ENCODE results near the gene SV2C. TPM values are rescaled to one million over a fixed set of nuclear protein-coding genes. Genes with fewer than 3 reads are reported as not detected.
A peak's percentile ranks its signal among the peaks of the same experiment; 100 is the strongest.
"Not testable (repeated sequence)": the region's sequence is repeated elsewhere in the genome, so short reads cannot be mapped to it uniquely, and the experiment has no call there.

The SV2C gene
- total RNA-seq, 1 donor from 2014 or later, result 0.15 TPM

DNA sequence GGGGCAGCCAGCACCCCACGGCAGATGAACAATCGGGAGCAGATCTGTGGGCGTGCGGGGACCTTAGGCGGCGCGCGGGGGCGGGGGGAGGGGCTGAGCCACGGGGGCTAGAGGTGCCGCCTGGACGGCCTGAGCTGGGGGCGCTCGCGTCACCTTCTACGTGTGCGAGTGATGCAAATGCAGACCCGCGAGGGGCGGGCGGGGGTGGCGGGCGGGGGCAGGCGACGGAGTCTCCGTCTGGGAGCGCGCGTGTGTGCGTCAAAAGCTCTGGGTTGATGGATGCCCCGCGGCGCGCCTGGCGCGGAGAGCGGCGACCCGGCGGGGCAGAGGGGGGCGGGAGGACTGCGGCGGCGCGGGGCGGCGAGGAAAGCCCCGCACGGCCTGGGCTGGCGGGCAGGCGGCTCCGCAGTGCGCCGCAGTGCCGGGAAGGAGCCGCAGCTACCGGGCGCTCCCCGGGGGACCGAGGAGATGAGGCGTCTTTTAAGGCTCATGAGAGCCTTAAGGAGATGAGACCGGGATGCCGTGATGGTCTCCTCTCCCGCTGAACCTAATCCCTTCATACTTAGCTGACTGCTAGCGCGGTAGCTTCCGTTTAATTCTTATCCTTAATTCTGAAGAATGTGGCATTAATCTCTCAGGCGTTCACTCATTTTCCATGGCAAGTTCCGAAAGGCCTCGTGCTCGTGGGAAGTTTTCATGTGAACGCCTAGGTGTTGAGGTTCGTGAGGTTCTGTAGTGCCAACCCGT lies 1.5 kb downstream of the SV2C start:
- no peak overlapping the region for H3K9ac ChIP-seq
- H3K79me2 ChIP-seq (ENCODE audit: low read depth), result no peaks in the 10 kb centered on the region
- H3F3A ChIP-seq (ENCODE audit: low read depth), result peaks cover 27% of the 10 kb centered on the region
- H2AFZ ChIP-seq (replicated peaks), result peak overlapping the region; percentile 63
- Mint-ChIP-seq H3K36me3 (peaks cover 2% of the 10 kb centered on the region), H3K27ac (no peak overlapping the region), H3K9me3 (peaks cover 3% of the 10 kb centered on the region), H3K4me3 (peak overlapping the region; percentile 96), H3K4me1 (peaks cover 30% of the 10 kb centered on the region), H3K27me3 (ENCODE audit: insufficient read depth, low read depth) (peaks cover 25% of the 10 kb centered on the region)
- peaks cover 90% of the 10 kb centered on the region for H3K27me3 ChIP-seq
- no peak overlapping the region for H3K27ac ChIP-seq
- no peaks in the 10 kb centered on the region for H3K36me3 ChIP-seq
- H3K4me1 ChIP-seq, result peaks cover 23% of the 10 kb centered on the region
- H4K20me1 ChIP-seq (ENCODE audit: low read depth), result peaks cover 31% of the 10 kb centered on the region
- peak overlapping the region; percentile 50 for H3K4me3 ChIP-seq
- TF ChIP-seq, protein P1, sequence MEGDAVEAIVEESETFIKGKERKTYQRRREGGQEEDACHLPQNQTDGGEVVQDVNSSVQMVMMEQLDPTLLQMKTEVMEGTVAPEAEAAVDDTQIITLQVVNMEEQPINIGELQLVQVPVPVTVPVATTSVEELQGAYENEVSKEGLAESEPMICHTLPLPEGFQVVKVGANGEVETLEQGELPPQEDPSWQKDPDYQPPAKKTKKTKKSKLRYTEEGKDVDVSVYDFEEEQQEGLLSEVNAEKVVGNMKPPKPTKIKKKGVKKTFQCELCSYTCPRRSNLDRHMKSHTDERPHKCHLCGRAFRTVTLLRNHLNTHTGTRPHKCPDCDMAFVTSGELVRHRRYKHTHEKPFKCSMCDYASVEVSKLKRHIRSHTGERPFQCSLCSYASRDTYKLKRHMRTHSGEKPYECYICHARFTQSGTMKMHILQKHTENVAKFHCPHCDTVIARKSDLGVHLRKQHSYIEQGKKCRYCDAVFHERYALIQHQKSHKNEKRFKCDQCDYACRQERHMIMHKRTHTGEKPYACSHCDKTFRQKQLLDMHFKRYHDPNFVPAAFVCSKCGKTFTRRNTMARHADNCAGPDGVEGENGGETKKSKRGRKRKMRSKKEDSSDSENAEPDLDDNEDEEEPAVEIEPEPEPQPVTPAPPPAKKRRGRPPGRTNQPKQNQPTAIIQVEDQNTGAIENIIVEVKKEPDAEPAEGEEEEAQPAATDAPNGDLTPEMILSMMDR (IDR thresholded peaks at IDR 0.05), result peak; percentile 19
- no peak for TF ChIP-seq EZH2 (IDR thresholded peaks at IDR 0.05)
- peak overlapping the region; percentile 91 for H3K4me2 ChIP-seq
- no peaks in the 10 kb centered on the region for H3K9me3 ChIP-seq (ENCODE audit: low read depth)
- peak; percentile 76 for DNase-seq (ENCODE audit: low spot score)

- H3K4me3 ChIP-seq, result peak overlapping the region; percentile 50
- H3K79me2 ChIP-seq (ENCODE audit: low read depth), result no peaks in the 10 kb centered on the region
- TF ChIP-seq, protein P1 (IDR thresholded peaks at IDR 0.05), result no peak
- no peak for TF ChIP-seq EZH2 (IDR thresholded peaks at IDR 0.05)
- Mint-ChIP-seq H3K27me3 (ENCODE audit: insufficient read depth, low read depth) (peaks cover 25% of the 10 kb centered on the region), H3K4me1 (peaks cover 30% of the 10 kb centered on the region), H3K9me3 (peaks cover 3% of the 10 kb centered on the region), H3K27ac (no peak overlapping the region), H3K36me3 (peaks cover 2% of the 10 kb centered on the region), H3K4me3 (peak overlapping the region; percentile 88)
- H3K36me3 ChIP-seq, result no peaks in the 10 kb centered on the region
- H3K9me3 ChIP-seq (ENCODE audit: low read depth), result no peaks in the 10 kb centered on the region
- no peak overlapping the region for H3K27ac ChIP-seq
- H3K9ac ChIP-seq, result no peak overlapping the region
- peaks cover 27% of the 10 kb centered on the region for H3F3A ChIP-seq (ENCODE audit: low read depth)
- H3K27me3 ChIP-seq, result peaks cover 88% of the 10 kb centered on the region
- peak overlapping the region; percentile 91 for H3K4me2 ChIP-seq
- no peak overlapping the region for H2AFZ ChIP-seq (replicated peaks)
- no peak for DNase-seq (ENCODE audit: low spot score)
- peaks cover 31% of the 10 kb centered on the region for H4K20me1 ChIP-seq (ENCODE audit: low read depth)
- H3K4me1 ChIP-seq, result peaks cover 23% of the 10 kb centered on the region
Observed at GRCh38 chr5:76085243-76085579, 2.0 kb downstream of the SV2C start.

DNA sequence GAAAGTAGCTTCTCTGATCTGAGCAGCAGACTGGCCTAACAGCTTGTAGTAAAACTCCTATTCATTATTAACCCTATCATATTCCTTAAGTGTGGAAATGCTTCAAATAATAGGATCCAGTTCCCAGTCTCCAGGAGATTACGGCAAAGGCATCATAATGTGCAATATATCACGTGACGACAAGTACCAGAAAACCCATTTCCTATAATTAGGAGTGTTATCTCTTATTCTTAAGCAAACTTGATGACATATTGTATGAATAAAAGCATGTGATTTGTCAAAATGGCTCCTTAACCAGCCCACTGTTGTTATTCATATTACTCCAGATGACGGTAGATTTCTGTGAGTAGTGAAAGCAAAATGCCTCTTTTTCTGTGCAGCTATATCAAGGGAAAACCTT lies 2.9 kb downstream of the SV2C start:
- no peak overlapping the region for H3K4me2 ChIP-seq
- H3K9ac ChIP-seq, result no peak overlapping the region
- no peaks in the 10 kb centered on the region for H3K79me2 ChIP-seq (ENCODE audit: low read depth)
- H3K9me3 ChIP-seq (ENCODE audit: low read depth), result no peaks in the 10 kb centered on the region
- TF ChIP-seq EZH2 (IDR thresholded peaks at IDR 0.05), result no peak
- TF ChIP-seq, protein P1 (IDR thresholded peaks at IDR 0.05), result no peak
- no peak for TF ChIP-seq EZH2phosphoT487 (IDR thresholded peaks at IDR 0.05)
- H3K27ac ChIP-seq, result no peak overlapping the region
- no peak overlapping the region for H2AFZ ChIP-seq (replicated peaks)
- peaks cover 3% of the 10 kb centered on the region for H3K9me3 Mint-ChIP-seq
- no peak overlapping the region for H3K27ac Mint-ChIP-seq
- DNase-seq (ENCODE audit: low spot score), result no peak
- peaks cover 80% of the 10 kb centered on the region for H3K27me3 ChIP-seq
- H3K36me3 ChIP-seq, result no peaks in the 10 kb centered on the region
- peaks cover 19% of the 10 kb centered on the region for H3K27me3 Mint-ChIP-seq (ENCODE audit: insufficient read depth, low read depth)
- H4K20me1 ChIP-seq (ENCODE audit: low read depth), result peaks cover 31% of the 10 kb centered on the region
- peaks cover 27% of the 10 kb centered on the region for H3F3A ChIP-seq (ENCODE audit: low read depth)
- peaks cover 2% of the 10 kb centered on the region for H3K36me3 Mint-ChIP-seq
- H3K4me1 Mint-ChIP-seq, result peaks cover 33% of the 10 kb centered on the region
- H3K4me3 ChIP-seq, result no peak overlapping the region
- peaks cover 23% of the 10 kb centered on the region for H3K4me1 ChIP-seq
- H3K4me3 Mint-ChIP-seq, result peak overlapping the region; percentile 88

GRCh38 chr5:76089156-76089555 lies 6.0 kb downstream of the SV2C start:
- not testable (repeated sequence) for H3K4me2 ChIP-seq; H3K36me3 ChIP-seq; H3K9me3 Mint-ChIP-seq; H3K27me3 Mint-ChIP-seq (ENCODE audit: insufficient read depth, low read depth); DNase-seq (ENCODE audit: low spot score); H3K36me3 Mint-ChIP-seq; H3K27ac ChIP-seq; H3K4me3 Mint-ChIP-seq; H2AFZ ChIP-seq (replicated peaks); H3K79me2 ChIP-seq (ENCODE audit: low read depth); H3K9me3 ChIP-seq (ENCODE audit: low read depth); H3K4me1 ChIP-seq; H3K9ac ChIP-seq; H3K27ac Mint-ChIP-seq; H3K4me3 ChIP-seq
- Histone ChIP-seq H3F3A (ENCODE audit: low read depth) (peaks cover 14% of the 10 kb centered on the region), H4K20me1 (ENCODE audit: low read depth) (peaks cover 11% of the 10 kb centered on the region), H3K27me3 (peaks cover 49% of the 10 kb centered on the region)
- H3K4me1 Mint-ChIP-seq, result peaks cover 22% of the 10 kb centered on the region
